GM19328 (cell line): ENCODE results near the gene UMAD1.
A peak's percentile ranks its signal among the peaks of the same experiment; 100 is the strongest.
"Not testable (repeated sequence)": the region's sequence is repeated elsewhere in the genome, so short reads cannot be mapped to it uniquely, and the experiment has no call there.

ENCODE experiments used
- ATAC-seq: cut with Tn5 transposase; IDR thresholded peaks from one replicate; pipeline ENCODE4 v1.9.1; 2021; ENCODE audit warnings: mild to moderate bottlenecking, moderate library complexity; ENCODE audit not compliant: unreplicated experiment

The UMAD1 gene

GRCh38 chr7:7793921-7794320 is 153.4 kb downstream of the UMAD1 start:
- ATAC-seq, result no peak

GRCh38 chr7:7795203-7795602 is 154.7 kb downstream of the UMAD1 start:
- ATAC-seq, result no peak

GRCh38 chr7:7795630-7796121 is 155.1 kb downstream of the UMAD1 start:
- ATAC-seq, result no peak

- peak; percentile 60 for ATAC-seq
Observed at GRCh38 chr7:7798510-7798909, 158.0 kb downstream of the UMAD1 start.

- no peak for ATAC-seq
Observed at GRCh38 chr7:7799138-7799537, 158.6 kb downstream of the UMAD1 start.

GRCh38 chr7:7802531-7802930 is 162.0 kb downstream of the UMAD1 start:
- ATAC-seq, result no peak

GRCh38 chr7:7803715-7804178 is 163.2 kb downstream of the UMAD1 start:
- no peak for ATAC-seq

- not testable (repeated sequence) for ATAC-seq
Observed at GRCh38 chr7:7804822-7805221, 164.3 kb downstream of the UMAD1 start.

- ATAC-seq, result no peak
Observed at GRCh38 chr7:7805511-7806153, 165.1 kb downstream of the UMAD1 start.

GRCh38 chr7:7808156-7808555 is 167.6 kb downstream of the UMAD1 start:
- no peak for ATAC-seq

- no peak for ATAC-seq
Observed at GRCh38 chr7:7808626-7809025, 168.1 kb downstream of the UMAD1 start.

- no peak for ATAC-seq
Observed at GRCh38 chr7:7810380-7810779, 169.8 kb downstream of the UMAD1 start.

- no peak for ATAC-seq
Observed at GRCh38 chr7:7810826-7811225, 170.3 kb downstream of the UMAD1 start.

GRCh38 chr7:7812112-7812511 is 171.6 kb downstream of the UMAD1 start:
- ATAC-seq, result no peak

GRCh38 chr7:7815395-7815794 is 174.8 kb downstream of the UMAD1 start:
- no peak for ATAC-seq

GRCh38 chr7:7816084-7816483 is 175.5 kb downstream of the UMAD1 start:
- ATAC-seq, result peak; percentile 71

GRCh38 chr7:7816816-7817536 is 176.4 kb downstream of the UMAD1 start:
- no peak for ATAC-seq

GRCh38 chr7:7817748-7818147 is 177.2 kb downstream of the UMAD1 start:
- ATAC-seq, result no peak

- not testable (repeated sequence) for ATAC-seq
Observed at GRCh38 chr7:7818179-7818578, 177.6 kb downstream of the UMAD1 start.

- ATAC-seq, result no peak
Observed at GRCh38 chr7:7819442-7820247, 179.1 kb downstream of the UMAD1 start.

GRCh38 chr7:7820409-7820808 is 179.9 kb downstream of the UMAD1 start:
- no peak for ATAC-seq
